Stimulated activated CD4-positive, alpha-beta T cell treated with anti-CD3 and anti-CD28 coated beads, Interleukin-2, amount 100 ng/mL, for 48 hours (primary cell): ENCODE data around the gene TIAM1.
A peak's percentile ranks its signal among the peaks of the same experiment; 100 is the strongest.

Experiments used
- DNase-seq, 2 donors: peaks; one replicate each; pipeline ENCODE4 v3.0.0-alpha.2; 2020

TIAM1 gene

GRCh38 chr21:31252611-31253010, 91.5 kb downstream of the TIAM1 start:
- DNase-seq = no peak

GRCh38 chr21:31252091-31252490, 92.0 kb downstream of the TIAM1 start:
- DNase-seq = no peak

- DNase-seq = no peak
Measured at GRCh38 chr21:31251686-31252085, 92.4 kb downstream of the TIAM1 start.

- no peak for DNase-seq
Measured at GRCh38 chr21:31248598-31248997, 95.5 kb downstream of the TIAM1 start.

- no peak for DNase-seq
Measured at GRCh38 chr21:31243611-31244010, 100.5 kb downstream of the TIAM1 start.

GRCh38 chr21:31236528-31236927, 107.5 kb downstream of the TIAM1 start:
- DNase-seq = no peak

- peak in 1 of 2 donors; percentile 3 for DNase-seq
Measured at GRCh38 chr21:31235671-31236450, 108.2 kb downstream of the TIAM1 start.

- no peak for DNase-seq
Measured at GRCh38 chr21:31234936-31235335, 109.1 kb downstream of the TIAM1 start.

- DNase-seq = no peak
Measured at GRCh38 chr21:31233711-31234110, 110.3 kb downstream of the TIAM1 start.

- DNase-seq = no peak
Measured at GRCh38 chr21:31232344-31232743, 111.7 kb downstream of the TIAM1 start.

GRCh38 chr21:31230937-31231336, 113.1 kb downstream of the TIAM1 start:
- DNase-seq = no peak

GRCh38 chr21:31228723-31229122, 115.3 kb downstream of the TIAM1 start:
- DNase-seq = peak in 1 of 2 donors; percentile 8

GRCh38 chr21:31225713-31226112, 118.3 kb downstream of the TIAM1 start:
- DNase-seq = no peak

GRCh38 chr21:31222142-31222541, 121.9 kb downstream of the TIAM1 start:
- no peak for DNase-seq

- no peak for DNase-seq
Measured at GRCh38 chr21:31221043-31221442, 123.0 kb downstream of the TIAM1 start.

GRCh38 chr21:31220575-31220974, 123.5 kb downstream of the TIAM1 start:
- no peak for DNase-seq

GRCh38 chr21:31218830-31219608, 125.0 kb downstream of the TIAM1 start:
- no peak for DNase-seq

GRCh38 chr21:31216206-31216605, 127.9 kb downstream of the TIAM1 start:
- DNase-seq = no peak

- no peak for DNase-seq
Measured at GRCh38 chr21:31213787-31214186, 130.3 kb downstream of the TIAM1 start.

GRCh38 chr21:31211836-31212235, 132.2 kb downstream of the TIAM1 start:
- no peak for DNase-seq

- no peak for DNase-seq
Measured at GRCh38 chr21:31205412-31205811, 138.6 kb downstream of the TIAM1 start.

- no peak for DNase-seq
Measured at GRCh38 chr21:31204801-31205200, 139.3 kb downstream of the TIAM1 start.

GRCh38 chr21:31203431-31204054, 140.5 kb downstream of the TIAM1 start:
- DNase-seq = no peak

- no peak for DNase-seq
Measured at GRCh38 chr21:31201548-31201947, 142.5 kb downstream of the TIAM1 start.
